Activated CD8-positive, alpha-beta memory T cell treated with anti-CD3 and anti-CD28 coated beads for 1 hour (primary cell): ENCODE results near the gene DDX3Y.

ENCODE experiments used
- DNase-seq, 2 donors: peaks; one replicate each; pipeline ENCODE4 v3.0.0-alpha.2; 2020; ENCODE audit warnings: low read depth in 1 of 2; ENCODE audit errors: extremely low read depth in 1 of 2

Gene DDX3Y

GRCh38 chrY:12904618-12905516 lies at the start of gene DDX3Y:
Gene DDX3Y, plus strand, starts transcription at chrY:12904868. Its CDS starts 69 bp downstream, at chrY:12904937.
- DNase-seq, result peak in 1 of 2 donors; percentile 60

- DNase-seq, result no peak
Observed at GRCh38 chrY:12855791-12856275, 48.8 kb upstream of the DDX3Y start.

GRCh38 chrY:12867960-12868359 lies 36.7 kb upstream of the DDX3Y start:
- DNase-seq, result no peak

- no peak for DNase-seq
Observed at GRCh38 chrY:12896973-12897372, 7.7 kb upstream of the DDX3Y start.

GRCh38 chrY:12898604-12899003 lies 6.1 kb upstream of the DDX3Y start:
- no peak for DNase-seq

GRCh38 chrY:12905517-12905872 lies 827 bp downstream of the DDX3Y start:
- DNase-seq, result peak in 1 of 2 donors; percentile 43

GRCh38 chrY:12905895-12906294 lies 1.2 kb downstream of the DDX3Y start:
- DNase-seq, result no peak

GRCh38 chrY:12913541-12913940 lies 8.9 kb downstream of the DDX3Y start:
- no peak for DNase-seq

GRCh38 chrY:12928043-12928442 lies 23.4 kb downstream of the DDX3Y start:
- DNase-seq, result no peak

GRCh38 chrY:12941725-12942687 lies 37.3 kb downstream of the DDX3Y start:
- no peak for DNase-seq
